Parathyroid adenoma (tissue), 2 donors: ENCODE measurements around the gene NCOA6.
A peak's percentile ranks its signal among the peaks of the same experiment; 100 is the strongest.

Experiments
- H2AFZ ChIP-seq: fragments of 300-600 bp; sonication (generic); one replicate; pipeline ENCODE4 v1.7.0; 2017; ENCODE audit warnings: antibody characterized with exemption, mild to moderate bottlenecking
- H3K27ac ChIP-seq: fragments of 300-600 bp; sonication (generic); one replicate; pipeline ENCODE4 v1.7.0; 2017
- H3K27me3 ChIP-seq: fragments of 300-600 bp; sonication (generic); one replicate; pipeline ENCODE4 v1.7.0; 2017; ENCODE audit warnings: low read length; ENCODE audit not compliant: control insufficient read depth, insufficient read depth
- H3K36me3 ChIP-seq: fragments of 300-600 bp; sonication (generic); one replicate; pipeline ENCODE4 v1.7.0; 2017; ENCODE audit warnings: low read length; ENCODE audit not compliant: control insufficient read depth, insufficient read depth
- H3K4me1 ChIP-seq: fragments of 300-600 bp; sonication (generic); one replicate; pipeline ENCODE4 v1.7.0; 2017; ENCODE audit warnings: control low read depth
- H3K4me2 ChIP-seq: fragments of 300-600 bp; sonication (generic); one replicate; pipeline ENCODE4 v1.7.0; 2017; ENCODE audit warnings: low read length
- H3K4me3 ChIP-seq: fragments of 300-600 bp; sonication (generic); one replicate; pipeline ENCODE4 v1.7.0; 2017; ENCODE audit warnings: low read depth, low read length
- H3K79me2 ChIP-seq: fragments of 300-600 bp; sonication (generic); one replicate; pipeline ENCODE4 v1.7.0; 2017; ENCODE audit warnings: control low read depth
- H3K9ac ChIP-seq: fragments of 300-600 bp; sonication (generic); one replicate; pipeline ENCODE4 v1.7.0; 2017; ENCODE audit warnings: mild to moderate bottlenecking
- H3K9me3 ChIP-seq: fragments of 300-600 bp; sonication (generic); one replicate; pipeline ENCODE4 v1.7.0; 2017; ENCODE audit warnings: low read length; ENCODE audit not compliant: control insufficient read depth
- CTCF ChIP-seq: fragments of 300-600 bp; sonication (generic); IDR thresholded peaks from one replicate; pipeline ENCODE4 v1.7.0; 2017; ENCODE audit warnings: antibody characterized with exemption, mild to moderate bottlenecking
- donor health status: primary hyperparathyroidism.

NCOA6 gene

GRCh38 chr20:34871966-34872621 lies 46.6 kb upstream of the NCOA6 start:
- peak overlapping the region; percentile 85 for H3K4me3 ChIP-seq
- peak overlapping the region; percentile 77 for H3K4me2 ChIP-seq
- peak overlapping the region; percentile 96 for H2AFZ ChIP-seq
- no peak for TF ChIP-seq CTCF
- peaks cover 25% of the 10 kb centered on the region for H3K4me1 ChIP-seq
- H3K9me3 ChIP-seq, result no peaks in the 10 kb centered on the region
- H3K79me2 ChIP-seq, result peaks cover 2% of the 10 kb centered on the region
- peak overlapping the region; percentile 31 for H3K27ac ChIP-seq
- H3K27me3 ChIP-seq, result no peaks in the 10 kb centered on the region
- H3K9ac ChIP-seq, result no peak overlapping the region
- H3K36me3 ChIP-seq, result no peaks in the 10 kb centered on the region

- H3K27me3 ChIP-seq, result no peaks in the 10 kb centered on the region
- H2AFZ ChIP-seq, result no peak overlapping the region
- no peak for TF ChIP-seq CTCF
- H3K79me2 ChIP-seq, result peaks cover 2% of the 10 kb centered on the region
- no peak overlapping the region for H3K4me3 ChIP-seq
- no peaks in the 10 kb centered on the region for H3K9me3 ChIP-seq
- no peaks in the 10 kb centered on the region for H3K36me3 ChIP-seq
- H3K4me1 ChIP-seq, result peaks cover 25% of the 10 kb centered on the region
- H3K9ac ChIP-seq, result no peak overlapping the region
- H3K4me2 ChIP-seq, result no peak overlapping the region
- H3K27ac ChIP-seq, result peak overlapping the region; percentile 31
These were observed 46.0 kb upstream of the NCOA6 start for GRCh38 chr20:34871320-34871926.

GRCh38 chr20:34864216-34864615 lies 38.8 kb upstream of the NCOA6 start:
- Histone ChIP-seq H3K4me2 (no peak overlapping the region), H3K79me2 (no peaks in the 10 kb centered on the region), H3K4me3 (no peak overlapping the region), H3K36me3 (no peaks in the 10 kb centered on the region), H3K4me1 (no peaks in the 10 kb centered on the region), H2AFZ (no peak overlapping the region), H3K9ac (no peak overlapping the region), H3K9me3 (no peaks in the 10 kb centered on the region), H3K27ac (no peak overlapping the region), H3K27me3 (no peaks in the 10 kb centered on the region)
- no peak for TF ChIP-seq CTCF

GRCh38 chr20:34863421-34863965 lies 38.0 kb upstream of the NCOA6 start:
- Histone ChIP-seq H3K4me1 (no peaks in the 10 kb centered on the region), H3K4me2 (no peak overlapping the region), H3K27me3 (no peaks in the 10 kb centered on the region), H3K9ac (no peak overlapping the region), H3K9me3 (no peaks in the 10 kb centered on the region), H3K79me2 (no peaks in the 10 kb centered on the region), H3K36me3 (no peaks in the 10 kb centered on the region), H2AFZ (no peak overlapping the region), H3K4me3 (no peak overlapping the region), H3K27ac (no peak overlapping the region)
- no peak for TF ChIP-seq CTCF
